HuH-7.5 (cell line): Measurements from ENCODE around the gene PRDM16.
"Not testable (repeated sequence)": the region's sequence is repeated elsewhere in the genome, so short reads cannot be mapped to it uniquely, and the experiment has no call there.

Source experiments
- DNase-seq: peaks from one replicate; pipeline ENCODE4 v3.0.0; 2011; ENCODE audit warnings: low spot score

PRDM16 gene

DNA sequence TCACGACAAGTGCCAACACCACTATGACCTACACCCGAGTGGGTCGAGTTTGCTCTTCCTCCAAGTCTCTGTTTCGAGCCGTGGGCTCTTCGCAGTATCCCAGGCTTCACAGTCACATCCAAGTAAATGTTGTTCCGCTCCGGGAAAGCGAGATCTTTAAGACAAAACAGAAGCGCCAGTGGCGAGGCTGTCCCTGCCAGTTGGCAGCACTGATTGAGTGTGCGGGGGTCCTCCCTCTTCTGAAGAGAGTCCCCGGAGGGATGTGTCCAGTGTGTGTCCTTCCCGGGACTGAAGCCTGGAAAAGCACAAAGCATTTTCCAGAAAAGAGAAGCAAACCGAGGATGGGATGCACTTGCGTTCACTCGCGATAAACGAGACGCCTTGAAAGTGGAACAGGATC is 158.9 kb downstream of the PRDM16 start:
- DNase-seq, result no peak

DNA sequence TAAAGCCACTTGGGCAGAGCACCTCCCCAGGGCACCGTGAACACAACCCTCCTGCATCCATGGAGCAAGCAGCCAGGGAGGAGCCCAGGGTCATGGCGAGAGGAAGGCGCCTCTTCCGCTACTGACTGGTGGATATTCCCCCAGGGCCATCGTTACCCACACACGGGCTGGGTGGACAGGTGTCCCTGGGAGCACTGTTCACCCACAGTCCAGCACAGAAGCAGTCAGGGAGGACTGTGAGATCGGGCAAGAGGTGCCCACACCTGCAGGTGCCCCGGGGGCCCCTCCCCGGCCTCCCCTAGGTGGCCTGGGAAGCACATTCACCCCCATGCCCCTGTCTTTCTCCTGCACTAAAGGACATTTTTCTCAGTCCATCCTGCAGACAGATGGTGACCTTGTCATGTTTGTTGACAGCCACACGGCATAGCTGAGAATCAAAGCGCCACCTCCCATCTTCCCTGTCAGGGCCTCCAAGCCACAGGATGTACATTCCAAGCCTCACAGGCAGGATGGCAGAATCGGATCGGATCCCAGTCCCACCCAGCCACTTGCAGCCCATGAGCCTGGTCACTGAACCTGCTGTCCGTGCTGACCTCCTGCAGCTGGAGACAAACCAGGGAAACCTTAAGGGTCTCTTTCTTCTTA is 160.2 kb downstream of the PRDM16 start:
- DNase-seq, result no peak

DNA sequence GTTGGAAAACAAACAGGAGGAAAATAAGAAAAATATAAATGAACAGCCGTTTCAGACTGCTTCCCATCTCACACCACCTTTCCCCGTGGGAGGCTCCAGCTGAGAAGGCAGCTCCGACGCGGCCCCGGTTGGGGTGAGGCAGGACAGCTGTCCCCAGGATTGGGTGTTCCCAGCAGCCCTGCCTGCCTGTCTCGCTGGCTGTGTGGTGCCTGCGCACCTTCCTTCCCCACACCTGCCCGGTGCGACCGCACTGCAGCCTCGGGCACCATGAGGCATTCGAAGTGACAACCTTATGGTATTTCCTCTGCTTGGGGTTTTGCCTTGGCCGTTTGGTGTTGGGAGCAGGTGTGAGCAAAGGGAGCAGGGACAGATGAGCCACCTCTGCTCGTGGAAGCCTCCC is 161.6 kb downstream of the PRDM16 start:
- no peak for DNase-seq

DNA sequence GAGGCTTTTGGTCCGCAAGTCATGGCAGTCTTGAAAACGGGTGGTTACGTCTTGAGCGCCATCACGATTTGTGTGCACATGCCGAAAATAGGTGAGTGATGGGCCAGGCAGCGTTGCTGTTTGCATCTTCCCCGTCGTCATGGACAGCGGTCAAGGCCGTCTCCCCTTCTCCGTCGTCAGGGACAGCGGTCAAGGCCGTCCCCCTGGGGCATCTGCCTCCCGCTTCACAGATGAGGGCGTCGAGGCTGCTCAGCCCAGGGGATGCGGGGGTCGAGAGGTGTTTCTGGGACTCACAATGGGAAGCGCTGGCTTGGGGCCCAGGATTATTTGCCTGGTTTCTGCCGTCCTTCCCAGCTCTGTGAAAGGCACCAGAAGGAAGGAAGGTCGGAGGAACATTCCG is 162.2 kb downstream of the PRDM16 start:
- no peak for DNase-seq

DNA sequence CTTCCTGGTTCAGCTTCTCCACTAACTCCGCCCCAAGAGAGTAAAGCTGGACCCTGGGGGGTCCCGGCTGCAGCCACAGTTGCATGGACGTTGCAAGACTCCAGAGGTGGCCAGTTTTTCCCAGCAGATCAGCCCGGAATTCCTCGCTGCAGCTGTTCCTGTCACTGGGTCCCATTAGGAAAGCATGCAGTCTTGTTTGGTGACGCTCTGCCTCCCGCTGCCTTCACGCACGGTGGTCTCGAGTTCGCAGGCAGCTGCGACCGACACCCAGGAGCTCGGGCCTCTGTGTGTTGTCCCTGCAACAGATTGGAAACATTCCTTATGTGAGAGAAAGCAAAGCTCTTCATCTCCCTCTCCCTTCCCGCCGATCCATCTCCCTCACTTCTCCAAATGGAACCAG is 162.8 kb downstream of the PRDM16 start:
- no peak for DNase-seq

DNA sequence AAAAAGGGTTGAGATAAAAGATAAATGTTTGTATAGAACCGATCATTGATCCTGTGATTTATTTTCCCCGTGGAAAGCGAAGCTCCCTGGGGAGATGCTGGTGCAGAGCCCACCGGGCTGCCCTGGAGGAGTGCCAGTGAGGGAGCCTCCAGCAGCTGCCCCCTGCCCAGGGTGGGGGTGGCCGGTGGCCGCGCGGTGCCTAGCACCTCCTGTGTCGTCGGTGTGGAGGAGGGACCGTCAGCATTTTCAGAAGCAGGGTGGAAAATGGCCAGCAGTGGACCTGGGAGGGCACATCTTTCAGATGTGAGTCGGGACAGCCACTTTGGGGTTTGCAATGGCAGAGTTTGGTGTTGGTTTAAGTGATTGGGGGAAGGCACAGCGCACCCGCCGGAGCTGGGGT is 164.0 kb downstream of the PRDM16 start:
- no peak for DNase-seq

DNA sequence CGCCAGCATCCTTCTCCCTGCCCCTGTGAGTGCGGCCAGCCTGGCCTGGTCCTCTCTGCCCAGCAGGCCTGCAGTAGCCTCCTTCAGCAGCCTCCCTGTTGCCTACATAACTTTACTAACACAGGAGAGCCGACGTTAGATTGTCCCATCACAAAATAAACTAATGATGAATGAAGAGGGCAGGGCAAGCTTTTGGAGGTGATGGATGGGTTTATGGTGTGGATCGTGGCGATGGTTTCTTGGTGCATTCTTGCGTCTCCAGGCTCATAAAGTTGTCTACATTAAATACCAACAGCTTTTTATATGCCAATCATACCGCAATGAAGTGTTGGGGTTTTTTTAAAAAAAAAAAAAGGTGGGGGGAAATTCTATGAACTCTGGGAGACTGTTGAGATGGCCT is 164.5 kb downstream of the PRDM16 start:
- no peak for DNase-seq

DNA sequence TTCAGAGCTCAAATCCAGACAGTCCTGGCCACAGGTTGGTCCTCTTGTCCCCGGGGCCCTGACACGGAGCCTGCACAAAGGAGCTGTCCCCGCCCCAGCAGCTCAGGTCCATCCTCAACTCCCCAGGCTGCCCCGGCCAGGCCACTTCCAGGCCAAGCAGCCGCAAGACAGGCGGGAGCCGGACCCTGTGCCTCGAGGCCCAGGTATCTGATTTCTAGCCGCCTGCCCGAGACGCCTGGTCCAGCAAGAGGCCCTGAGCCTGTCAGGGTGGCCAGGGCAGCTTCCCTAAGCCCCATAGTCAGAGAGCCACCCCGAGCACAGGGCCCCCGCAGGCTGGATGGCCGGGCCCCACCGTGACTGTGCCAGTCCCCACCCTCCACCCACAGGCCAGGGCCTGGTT is 165.3 kb downstream of the PRDM16 start:
- no peak for DNase-seq

DNA sequence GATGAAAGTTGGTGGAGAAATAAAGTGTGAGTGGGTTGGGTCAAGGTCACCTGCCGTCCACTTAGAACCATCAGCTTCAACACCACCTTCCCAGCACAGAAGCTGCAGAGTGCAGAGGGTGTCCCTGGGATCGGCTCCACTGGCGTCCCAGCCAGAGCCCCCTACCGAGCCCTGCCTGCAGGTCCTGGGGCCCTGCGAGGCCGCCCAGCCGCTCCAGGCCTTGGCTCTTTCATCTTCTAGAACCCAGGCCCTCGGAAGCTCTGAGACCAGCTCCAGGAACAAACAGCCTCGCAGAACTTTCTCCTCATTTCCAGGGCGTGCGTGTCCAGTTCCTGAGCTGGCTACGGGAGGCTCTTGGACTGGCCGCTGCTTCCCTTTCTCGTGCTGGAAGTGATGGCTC is 166.0 kb downstream of the PRDM16 start:
- DNase-seq, result no peak

DNA sequence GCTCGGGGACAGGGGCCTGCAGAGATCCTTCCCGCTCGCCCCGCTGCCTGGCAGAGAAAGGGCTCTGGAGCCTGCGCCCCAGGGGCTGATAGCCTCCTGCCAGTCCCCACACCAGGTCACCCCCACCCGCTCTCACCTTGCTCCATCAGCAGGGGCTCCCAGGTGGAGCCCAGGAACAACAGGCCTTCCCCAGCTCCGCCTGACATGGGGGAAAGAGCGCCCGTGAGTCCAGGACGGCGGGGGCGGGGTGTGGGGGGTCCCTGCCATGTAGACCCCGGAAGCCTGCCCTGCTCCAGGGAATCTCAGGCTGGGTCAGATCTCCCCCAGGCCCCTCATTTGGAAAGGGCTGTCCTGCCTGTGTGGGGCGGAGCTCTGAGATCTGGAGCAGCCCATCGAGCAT is 166.5 kb downstream of the PRDM16 start:
- DNase-seq, result no peak

DNA sequence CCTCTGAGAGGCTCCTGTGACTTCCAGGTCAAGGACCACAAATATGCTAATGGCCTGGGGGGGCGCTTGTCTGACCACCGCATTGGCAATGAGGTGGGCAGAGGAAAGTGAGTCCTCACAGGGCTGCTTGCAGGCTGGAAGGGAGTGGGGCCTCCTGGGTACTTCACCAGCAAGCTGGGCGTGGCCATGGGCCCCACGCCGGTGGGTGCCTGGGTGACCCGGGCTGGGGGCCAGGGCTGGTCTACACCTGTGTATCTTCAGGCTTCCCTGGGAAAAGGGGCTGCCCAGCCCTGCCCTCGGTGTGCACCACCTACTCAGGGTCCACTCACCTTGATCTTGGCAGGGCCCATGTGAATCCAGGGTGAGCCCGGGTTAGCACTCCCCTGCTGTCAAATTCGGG is 167.4 kb downstream of the PRDM16 start:
- no peak for DNase-seq

DNA sequence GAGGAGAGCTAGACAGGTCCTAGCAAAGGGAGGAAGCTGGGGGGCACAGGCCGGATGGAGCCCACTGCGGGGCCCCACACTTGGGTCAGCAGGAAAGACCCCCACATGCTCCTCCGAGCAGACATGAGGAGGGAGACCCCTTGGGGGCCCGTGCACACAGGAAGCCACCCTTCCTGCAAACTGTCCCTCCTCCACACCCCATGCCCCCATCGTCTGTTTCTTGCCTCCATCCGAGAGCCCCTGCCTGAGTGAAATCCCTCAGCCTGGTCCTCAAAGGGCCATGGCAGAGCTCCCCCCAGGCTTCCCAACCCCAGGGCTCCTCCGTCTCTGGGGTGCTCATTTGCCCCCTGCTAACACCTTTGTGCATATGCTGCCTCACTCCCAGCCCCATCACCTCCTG is 168.0 kb downstream of the PRDM16 start:
- no peak for DNase-seq

DNA sequence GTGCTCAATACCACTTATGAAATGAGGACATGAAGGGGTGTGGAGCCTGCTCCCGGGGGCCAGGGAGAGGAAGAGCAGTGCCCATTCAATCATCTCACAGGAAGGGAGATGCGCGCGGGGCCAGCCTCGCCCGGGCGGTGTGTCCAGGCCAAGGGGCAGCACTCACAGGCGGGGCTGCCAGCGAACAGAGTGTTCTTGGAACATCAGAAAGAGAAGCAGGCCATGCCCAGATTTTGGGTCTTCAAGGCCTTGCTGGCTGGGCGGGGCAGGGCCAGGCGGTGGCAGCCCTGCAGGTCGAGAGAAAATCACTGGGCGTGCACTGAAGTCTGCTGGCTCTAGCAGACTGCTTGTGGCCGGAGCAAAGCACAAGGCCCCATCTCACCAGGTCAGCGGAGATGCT is 168.6 kb downstream of the PRDM16 start:
- no peak for DNase-seq

DNA sequence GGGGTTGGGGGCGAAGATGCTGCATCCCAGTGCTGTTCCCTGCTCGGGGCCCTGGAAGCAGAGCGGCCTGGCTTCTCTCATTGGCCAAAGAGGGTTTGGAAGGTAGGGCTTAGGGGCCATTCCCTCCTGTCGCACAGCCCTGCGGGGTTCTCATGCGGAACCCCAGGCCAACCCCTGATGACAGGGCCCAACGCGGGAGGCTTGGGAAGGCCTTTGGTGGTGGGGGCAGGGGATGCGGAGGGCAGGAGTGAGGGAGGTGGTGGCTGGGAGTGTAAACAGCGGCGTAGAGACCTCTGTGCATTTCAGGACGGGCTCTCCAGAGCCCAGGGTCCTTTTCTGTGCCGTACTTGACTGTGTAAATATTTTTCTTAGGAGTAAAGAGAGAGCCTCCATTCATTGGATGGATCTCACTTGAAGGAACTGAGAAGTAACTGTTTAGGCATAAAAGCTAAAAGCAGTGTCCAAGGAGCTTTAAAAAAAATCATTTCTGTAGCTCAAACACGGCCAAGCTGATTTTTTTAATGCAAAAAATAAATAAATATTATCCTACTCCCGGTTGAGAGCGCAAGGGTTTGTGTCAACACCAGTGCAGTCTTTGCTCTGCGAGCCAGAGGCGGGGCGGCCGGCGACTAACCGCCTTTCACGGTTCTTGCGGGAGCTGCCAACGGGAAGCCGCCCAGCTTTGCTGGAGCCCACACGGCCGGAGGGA is 169.1 kb downstream of the PRDM16 start:
- peak; percentile 55 for DNase-seq

DNA sequence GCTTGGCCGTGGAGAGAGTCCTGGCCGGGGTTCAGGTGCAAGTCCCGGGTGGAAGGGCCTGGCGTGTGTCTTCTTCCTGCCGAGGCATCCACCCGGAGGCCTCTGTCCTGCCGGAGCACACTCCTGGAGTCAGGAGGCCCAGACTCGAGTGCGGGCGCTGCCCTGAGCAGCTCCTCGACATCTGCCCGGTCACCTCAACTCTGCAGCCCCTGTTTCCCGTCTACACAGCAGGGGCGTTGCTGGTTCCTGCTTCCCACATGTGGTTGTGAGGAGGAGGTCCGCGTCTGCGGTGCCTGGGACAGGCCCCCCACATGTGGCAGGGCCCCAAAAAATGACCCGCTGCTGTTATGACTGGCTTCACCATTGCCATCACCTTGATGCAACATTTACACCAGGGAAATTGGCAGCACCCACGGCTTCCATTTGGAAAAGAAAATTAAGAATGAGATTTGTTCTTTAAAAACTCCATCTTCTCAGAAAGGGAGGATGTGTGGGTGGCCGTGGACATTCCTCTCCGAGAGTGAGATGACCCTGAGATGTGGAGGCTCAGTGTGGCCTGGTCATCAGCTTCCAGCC is 169.8 kb downstream of the PRDM16 start:
- DNase-seq, result no peak

DNA sequence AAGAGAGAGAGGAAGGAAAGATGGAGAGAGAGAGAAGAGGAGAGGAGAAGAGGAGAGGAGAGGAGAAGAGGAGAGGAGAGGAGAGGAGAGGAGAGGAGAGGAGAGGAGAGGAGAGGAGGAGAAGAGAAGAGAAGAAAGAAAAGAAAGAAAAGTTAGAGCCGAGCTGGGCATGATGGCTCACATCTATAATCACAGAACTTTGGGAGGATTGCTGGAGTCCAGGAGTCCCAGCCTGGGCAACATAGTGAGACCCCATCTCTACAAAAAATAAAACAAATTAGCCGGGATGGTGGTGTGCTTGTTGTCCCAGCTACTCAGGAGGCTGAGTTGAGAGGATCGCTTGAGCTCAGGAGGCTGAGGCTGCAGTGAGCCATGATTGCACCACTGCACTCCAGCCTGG is 171.0 kb downstream of the PRDM16 start:
- not testable (repeated sequence) for DNase-seq

DNA sequence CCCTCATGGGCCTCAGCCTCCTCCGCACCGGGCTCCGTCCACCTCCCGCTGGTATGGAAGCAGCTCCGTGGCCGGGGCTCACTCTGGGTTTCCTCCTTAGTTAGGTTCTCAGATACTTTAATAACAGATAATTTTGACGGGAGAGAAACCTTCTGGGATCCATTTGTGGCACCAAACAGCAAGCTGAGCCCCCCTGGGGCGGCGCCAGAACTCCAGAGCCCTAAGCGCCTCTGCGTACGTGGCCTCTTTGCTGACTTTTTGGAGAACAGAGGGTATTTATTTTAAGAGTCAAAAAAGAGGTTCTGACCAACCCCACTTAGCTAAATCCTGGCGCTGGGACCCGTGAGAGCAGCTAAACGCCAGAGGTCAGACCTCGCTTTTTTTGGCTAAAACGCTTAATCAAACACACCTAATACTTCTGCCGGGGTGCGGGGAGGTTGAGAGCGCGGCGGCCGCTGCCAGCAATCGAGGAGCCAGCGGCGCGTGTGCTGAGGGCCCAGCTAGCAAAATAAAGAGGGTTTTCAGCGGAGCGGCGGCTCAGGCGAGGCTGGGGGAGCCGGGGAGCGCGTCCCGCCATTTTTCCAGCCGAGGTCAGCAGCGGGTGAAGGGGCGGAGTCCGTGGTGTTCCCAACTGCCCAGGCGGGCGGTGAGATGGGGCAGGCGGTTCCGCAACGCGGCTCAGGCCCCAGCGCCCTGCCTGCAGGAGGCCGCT is 171.7 kb downstream of the PRDM16 start:
- no peak for DNase-seq

DNA sequence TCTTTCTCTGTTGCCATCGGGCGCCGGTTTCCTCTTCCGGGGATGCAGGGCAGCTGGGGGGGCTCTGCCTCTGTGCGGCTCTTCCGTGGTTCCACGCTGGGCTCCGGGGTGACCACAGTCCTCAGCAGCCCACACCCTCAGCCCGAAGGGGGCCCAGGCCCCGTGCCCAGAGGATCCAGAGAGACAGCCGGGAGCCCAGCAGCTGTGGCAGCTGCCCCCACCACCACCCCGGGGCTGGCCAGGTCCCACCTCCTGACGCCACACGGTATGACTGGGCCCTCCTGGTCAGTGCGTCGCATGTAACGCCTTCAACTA is 172.2 kb downstream of the PRDM16 start:
- no peak for DNase-seq

DNA sequence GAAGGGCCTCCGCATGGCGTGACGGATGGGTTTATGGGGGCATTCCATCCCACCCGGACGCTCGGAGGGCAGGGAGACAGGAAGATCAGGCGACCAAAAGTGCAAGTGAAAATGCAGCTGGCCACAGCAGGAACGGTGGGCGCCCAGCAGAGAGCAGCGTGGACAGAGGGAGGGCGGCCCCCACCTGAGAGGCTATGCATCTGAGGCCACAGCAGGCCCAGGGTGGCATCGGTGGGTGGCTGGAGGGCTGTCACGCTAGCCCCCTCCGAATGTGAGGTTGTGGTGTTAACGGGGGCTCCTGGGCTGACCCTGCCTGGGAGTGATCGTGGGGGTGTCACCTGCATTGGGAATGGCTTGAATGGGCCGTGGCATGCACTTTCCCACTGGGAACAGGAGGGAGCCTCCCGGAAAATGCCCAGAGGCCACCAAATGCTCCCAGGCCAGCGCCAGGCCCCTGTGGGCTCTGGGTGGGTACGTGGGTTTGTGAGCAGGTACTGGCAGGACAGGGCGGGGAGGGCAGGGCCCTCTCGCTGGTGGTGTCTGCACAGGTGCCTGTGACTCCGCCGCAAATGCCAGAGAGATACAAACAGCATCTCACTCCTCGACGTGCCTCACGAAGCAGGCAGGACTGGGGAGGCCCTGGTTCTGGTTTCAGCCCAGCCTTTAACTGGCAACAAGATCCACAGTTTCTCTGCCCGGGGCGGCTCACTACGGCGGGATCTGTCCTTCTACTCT is 172.8 kb downstream of the PRDM16 start:
- no peak for DNase-seq

DNA sequence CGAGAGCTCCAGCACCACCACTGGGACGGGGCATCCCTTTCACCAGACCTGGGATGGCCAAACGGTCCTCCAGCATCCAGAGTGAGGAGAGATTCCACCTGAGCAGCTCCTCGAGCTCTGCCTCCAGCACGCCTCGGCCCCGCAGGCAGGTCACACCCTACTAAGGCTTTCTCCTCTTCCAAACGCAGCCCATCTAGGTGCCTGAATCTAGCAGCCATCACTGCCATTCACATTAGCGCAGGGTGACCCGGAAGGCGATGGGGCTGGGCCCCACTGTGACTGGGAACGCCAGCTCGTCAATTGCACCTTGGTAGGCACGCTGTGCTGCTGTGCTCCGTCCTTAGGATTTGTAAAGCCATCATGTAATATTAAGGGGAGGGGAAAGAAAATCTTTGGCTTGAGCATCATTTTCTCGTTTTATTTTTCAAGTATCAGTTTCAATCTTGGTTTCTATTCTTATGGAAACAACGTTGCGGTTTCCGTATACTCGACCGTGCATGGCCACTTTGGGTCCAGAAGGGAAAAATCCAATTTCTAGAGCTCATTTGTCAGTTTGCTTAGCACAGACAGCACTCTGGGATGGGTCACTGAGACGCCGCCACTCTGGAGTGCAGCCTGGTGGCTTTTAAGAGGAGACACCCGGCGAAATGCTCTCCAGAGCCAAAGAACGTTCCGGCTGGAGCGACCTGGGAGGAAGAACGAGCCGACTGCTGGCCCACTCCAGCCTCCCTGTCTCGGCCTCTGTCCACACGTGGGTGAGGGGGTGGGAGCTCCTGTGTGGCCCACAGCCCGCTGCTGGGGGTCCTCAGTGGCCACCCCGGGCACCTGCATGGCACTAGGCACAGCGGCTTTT is 173.6 kb downstream of the PRDM16 start:
- DNase-seq, result no peak

DNA sequence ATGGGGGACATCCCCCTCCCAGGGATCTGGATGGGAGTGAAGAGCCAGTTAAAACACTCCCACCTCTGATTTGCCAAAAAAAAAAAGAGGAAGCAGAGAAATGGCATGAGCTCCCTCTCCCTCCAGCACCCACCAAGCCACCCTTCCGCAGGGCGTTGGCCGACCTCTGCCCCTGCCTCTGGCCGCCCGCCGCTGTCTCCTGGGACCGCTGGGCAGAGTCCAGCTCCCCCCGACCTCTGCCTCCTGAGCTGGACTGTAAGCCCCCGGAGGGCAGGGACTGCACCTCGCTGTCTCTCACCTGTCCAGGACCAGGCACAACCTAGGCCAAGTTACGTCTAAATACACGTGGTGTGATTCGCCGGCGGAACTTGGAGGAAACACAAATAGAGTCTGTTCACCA is 174.3 kb downstream of the PRDM16 start:
- no peak for DNase-seq
